C1 segment of cervical spinal cord (tissue), 14 donors: ENCODE data around the gene OR5AP2.
"Not testable (repeated sequence)": the region's sequence is repeated elsewhere in the genome, so short reads cannot be mapped to it uniquely, and the experiment has no call there.

ENCODE experiments used
- DNase-seq, 14 donors: peaks; one replicate each; lab custom pipeline; 2025; lab: John Stamatoyannopoulos, UW

The OR5AP2 gene

GRCh38 chr11:56642339-56642738, at the start of gene OR5AP2:
Gene OR5AP2, minus strand, starts transcription at chr11:56642439. Its CDS starts 0 bp downstream, at chr11:56642439.
- no peak for DNase-seq

GRCh38 chr11:56691179-56691578, 48.9 kb upstream of the OR5AP2 start:
- DNase-seq: not testable (repeated sequence)

GRCh38 chr11:56688554-56689100, 46.4 kb upstream of the OR5AP2 start:
- no peak for DNase-seq

GRCh38 chr11:56670984-56671383, 28.7 kb upstream of the OR5AP2 start:
- DNase-seq: no peak

- no peak for DNase-seq
Observed at GRCh38 chr11:56663386-56663785, 21.1 kb upstream of the OR5AP2 start, which contains the start of gene OR5AR1. Gene OR5AR1, plus strand, starts transcription at chr11:56663686. Its CDS starts 0 bp downstream, at chr11:56663686.

- DNase-seq: no peak
Observed at GRCh38 chr11:56659755-56660154, 17.5 kb upstream of the OR5AP2 start.

GRCh38 chr11:56637500-56637899, 4.7 kb downstream of the OR5AP2 start:
- no peak for DNase-seq

GRCh38 chr11:56636861-56637260, 5.4 kb downstream of the OR5AP2 start:
- DNase-seq: no peak

- no peak for DNase-seq
Observed at GRCh38 chr11:56632329-56632728, 9.9 kb downstream of the OR5AP2 start.

- DNase-seq: no peak
Observed at GRCh38 chr11:56625946-56626345, 16.3 kb downstream of the OR5AP2 start.

- DNase-seq: no peak
Observed at GRCh38 chr11:56624661-56625110, 17.6 kb downstream of the OR5AP2 start.

- no peak for DNase-seq
Observed at GRCh38 chr11:56611174-56611573, 31.1 kb downstream of the OR5AP2 start.

GRCh38 chr11:56592088-56592717, 50.0 kb downstream of the OR5AP2 start:
- not testable (repeated sequence) for DNase-seq
